Measurements from ENCODE around the gene NDC80.

Gene NDC80

DNA sequence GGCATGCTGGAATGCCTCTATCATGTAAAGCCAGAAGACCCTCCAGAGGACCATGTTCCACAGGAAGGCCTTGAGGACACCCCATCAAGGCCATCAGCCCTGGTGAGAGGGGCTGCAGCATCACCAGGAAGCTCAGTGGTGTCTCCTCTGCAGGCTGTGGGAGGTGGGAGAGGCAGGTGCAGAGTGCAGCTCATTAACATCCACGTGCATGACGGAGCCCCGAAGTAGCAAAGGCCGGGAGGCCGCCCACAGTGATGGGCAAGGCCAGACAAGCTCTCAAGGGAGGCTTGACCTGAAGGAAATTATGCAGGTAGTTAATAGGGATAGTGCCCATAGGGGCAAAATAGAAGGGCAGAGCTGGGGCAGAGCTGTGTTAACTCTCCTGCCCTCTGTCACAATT lies 53.9 kb downstream of the NDC80 start:
- H3K36me3 ChIP-seq (ENCODE audit: insufficient read depth, low read length): no peaks in the 10 kb centered on the region
- no peaks in the 10 kb centered on the region for H3K9me3 ChIP-seq (ENCODE audit: insufficient read depth, low read depth, low read length)
- no peaks in the 10 kb centered on the region for H3K27me3 ChIP-seq (ENCODE audit: insufficient read depth, low read length)
- no peaks in the 10 kb centered on the region for H3K4me1 ChIP-seq (ENCODE audit: insufficient read depth, low read length)
- H3K4me3 ChIP-seq (ENCODE audit: low read length): no peak overlapping the region
- no peak overlapping the region for H3K27ac ChIP-seq (ENCODE audit: low read depth, low read length)
- 74% methylated on average over 5 of the region's 5 CpGs for WGBS
- no peak overlapping the region for H3K9ac ChIP-seq (ENCODE audit: low read depth, low read length)

DNA sequence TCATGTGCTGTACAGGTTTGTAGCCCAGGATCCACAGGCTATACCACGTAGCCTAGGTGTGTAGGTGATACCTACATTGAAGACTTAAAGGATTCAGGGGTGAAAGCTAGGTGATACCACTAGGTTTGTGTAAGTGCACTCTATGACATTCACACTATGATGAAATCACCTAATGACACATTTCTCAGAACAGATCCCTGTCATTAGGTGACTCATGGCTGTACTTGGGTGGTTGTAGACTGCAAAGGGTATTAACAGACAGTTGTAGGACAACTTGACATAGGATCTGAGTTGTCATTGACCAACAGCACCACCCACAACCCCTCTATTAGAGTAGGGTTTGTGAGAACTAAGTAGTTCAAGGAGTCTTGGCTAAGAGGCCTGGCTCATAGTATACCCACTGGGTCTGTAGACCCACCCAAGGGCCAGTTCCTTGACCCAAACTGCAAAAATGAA lies 56.5 kb downstream of the NDC80 start:
- no peak overlapping the region for H3K4me3 ChIP-seq (ENCODE audit: low read length)
- whole genome bisulfite sequencing: 91% methylated on average over 1 of the region's 1 CpG
- no peaks in the 10 kb centered on the region for H3K36me3 ChIP-seq (ENCODE audit: insufficient read depth, low read length)
- no peak overlapping the region for H3K9ac ChIP-seq (ENCODE audit: low read depth, low read length)
- H3K27me3 ChIP-seq (ENCODE audit: insufficient read depth, low read length): no peaks in the 10 kb centered on the region
- no peaks in the 10 kb centered on the region for H3K9me3 ChIP-seq (ENCODE audit: insufficient read depth, low read depth, low read length)
- no peaks in the 10 kb centered on the region for H3K4me1 ChIP-seq (ENCODE audit: insufficient read depth, low read length)
- H3K27ac ChIP-seq (ENCODE audit: low read depth, low read length): no peak overlapping the region

DNA sequence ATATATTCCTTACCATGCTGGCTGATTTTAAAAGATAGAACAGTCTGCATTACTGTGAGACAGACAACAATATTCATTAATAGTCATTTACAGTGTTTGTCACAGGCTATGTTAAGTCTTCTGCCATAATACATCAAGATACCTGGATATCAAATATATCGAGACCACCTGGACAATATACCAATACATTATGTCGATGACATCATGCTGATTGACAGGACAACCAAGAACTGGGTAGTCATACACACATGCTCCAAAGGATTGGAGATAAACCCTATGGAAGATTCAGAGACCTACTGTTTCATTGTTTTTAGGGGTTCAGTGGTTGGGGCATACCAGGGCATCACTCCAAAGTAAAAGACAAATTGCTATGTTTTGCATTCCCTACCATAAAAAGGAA lies 57.6 kb downstream of the NDC80 start:
- Histone ChIP-seq H3K36me3 (ENCODE audit: insufficient read depth, low read length) (no peaks in the 10 kb centered on the region), H3K4me1 (ENCODE audit: insufficient read depth, low read length) (no peaks in the 10 kb centered on the region), H3K4me3 (ENCODE audit: low read length) (no peak overlapping the region), H3K27me3 (ENCODE audit: insufficient read depth, low read length) (no peaks in the 10 kb centered on the region), H3K9me3 (ENCODE audit: insufficient read depth, low read depth, low read length) (no peaks in the 10 kb centered on the region), H3K27ac (ENCODE audit: low read depth, low read length) (no peak overlapping the region), H3K9ac (ENCODE audit: low read depth, low read length) (no peak overlapping the region)
- WGBS: 98% methylated on average over 2 of the region's 2 CpGs

DNA sequence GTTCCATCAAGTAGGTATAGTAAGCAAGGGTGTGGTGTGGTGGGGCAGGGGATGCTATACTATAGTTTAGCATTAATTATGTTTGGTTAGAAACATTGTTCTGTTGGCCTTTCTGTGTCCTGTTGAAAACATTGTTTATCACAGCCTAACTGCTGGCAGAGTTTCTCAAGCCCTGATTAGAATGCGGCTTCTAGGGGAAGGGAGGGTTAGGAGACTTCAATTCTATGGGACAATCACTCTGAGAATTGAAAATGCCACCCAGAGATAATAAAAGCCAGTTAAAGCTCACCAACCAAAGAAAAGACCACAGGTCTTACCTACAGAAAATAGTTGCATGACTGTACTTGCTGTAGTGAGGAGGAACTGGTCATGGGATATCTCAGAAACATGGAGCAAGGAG lies 64.2 kb downstream of the NDC80 start:
- Histone ChIP-seq H3K27me3 (ENCODE audit: insufficient read depth, low read length) (no peaks in the 10 kb centered on the region), H3K9ac (ENCODE audit: low read depth, low read length) (no peak overlapping the region), H3K4me3 (ENCODE audit: low read length) (no peak overlapping the region), H3K9me3 (ENCODE audit: insufficient read depth, low read depth, low read length) (no peaks in the 10 kb centered on the region), H3K4me1 (ENCODE audit: insufficient read depth, low read length) (no peaks in the 10 kb centered on the region), H3K36me3 (ENCODE audit: insufficient read depth, low read length) (no peaks in the 10 kb centered on the region), H3K27ac (ENCODE audit: low read depth, low read length) (no peak overlapping the region)
- WGBS: 86% methylated on average over 1 of the region's 1 CpG

DNA sequence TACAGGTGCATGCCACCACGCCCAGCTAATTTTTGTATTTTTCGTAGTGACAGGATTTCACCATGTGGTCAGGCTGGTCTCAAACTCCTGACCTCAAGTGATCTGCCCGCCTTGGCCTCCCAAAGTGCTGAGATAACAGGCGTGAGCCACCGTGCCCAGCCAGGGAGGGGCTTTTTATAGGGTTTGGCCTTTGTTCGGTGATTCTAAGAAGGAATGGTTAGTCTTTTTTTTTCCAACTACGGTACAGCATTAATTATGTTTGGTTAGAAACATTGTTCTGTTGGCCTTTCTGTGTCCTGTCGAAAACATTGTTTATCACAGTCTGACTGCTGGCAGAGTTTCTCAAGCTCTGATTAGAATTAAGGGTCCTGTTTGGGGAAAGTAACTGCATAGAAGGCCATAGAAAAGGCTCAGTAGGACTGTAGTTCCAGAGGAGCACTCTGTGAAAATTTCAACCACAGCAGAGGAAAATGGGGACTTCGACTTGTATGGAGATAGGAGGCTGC lies 64.8 kb downstream of the NDC80 start:
- Histone ChIP-seq H3K4me3 (ENCODE audit: low read length) (no peak overlapping the region), H3K9me3 (ENCODE audit: insufficient read depth, low read depth, low read length) (no peaks in the 10 kb centered on the region), H3K27ac (ENCODE audit: low read depth, low read length) (no peak overlapping the region), H3K27me3 (ENCODE audit: insufficient read depth, low read length) (no peaks in the 10 kb centered on the region), H3K4me1 (ENCODE audit: insufficient read depth, low read length) (no peaks in the 10 kb centered on the region), H3K36me3 (ENCODE audit: insufficient read depth, low read length) (no peaks in the 10 kb centered on the region), H3K9ac (ENCODE audit: low read depth, low read length) (no peak overlapping the region)
- 95% methylated on average over 9 of the region's 9 CpGs for WGBS

DNA sequence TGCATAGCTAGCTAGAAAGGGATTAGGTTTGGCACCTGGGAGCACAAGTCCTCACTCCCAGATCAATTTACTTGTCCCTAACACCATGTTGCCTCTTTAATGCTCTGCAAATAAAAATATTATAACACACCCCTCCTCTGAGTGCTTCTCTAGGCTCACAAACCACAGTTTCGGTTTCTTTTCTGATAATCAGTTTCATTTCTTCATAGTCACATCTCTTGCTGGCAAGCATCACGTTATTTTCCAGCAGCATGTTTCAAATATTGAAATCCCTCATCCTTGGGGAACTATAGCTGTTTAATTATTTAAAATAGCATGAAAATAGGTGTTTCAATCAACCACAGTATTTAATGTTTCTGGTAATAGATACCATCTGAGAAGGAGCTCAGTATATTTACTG lies 70.3 kb downstream of the NDC80 start:
- Histone ChIP-seq H3K9me3 (ENCODE audit: insufficient read depth, low read depth, low read length) (no peaks in the 10 kb centered on the region), H3K36me3 (ENCODE audit: insufficient read depth, low read length) (no peaks in the 10 kb centered on the region), H3K27ac (ENCODE audit: low read depth, low read length) (no peak overlapping the region), H3K4me1 (ENCODE audit: insufficient read depth, low read length) (no peaks in the 10 kb centered on the region), H3K4me3 (ENCODE audit: low read length) (no peak overlapping the region), H3K9ac (ENCODE audit: low read depth, low read length) (no peak overlapping the region), H3K27me3 (ENCODE audit: insufficient read depth, low read length) (no peaks in the 10 kb centered on the region)
- 96% methylated on average over 2 of the region's 2 CpGs for WGBS

DNA sequence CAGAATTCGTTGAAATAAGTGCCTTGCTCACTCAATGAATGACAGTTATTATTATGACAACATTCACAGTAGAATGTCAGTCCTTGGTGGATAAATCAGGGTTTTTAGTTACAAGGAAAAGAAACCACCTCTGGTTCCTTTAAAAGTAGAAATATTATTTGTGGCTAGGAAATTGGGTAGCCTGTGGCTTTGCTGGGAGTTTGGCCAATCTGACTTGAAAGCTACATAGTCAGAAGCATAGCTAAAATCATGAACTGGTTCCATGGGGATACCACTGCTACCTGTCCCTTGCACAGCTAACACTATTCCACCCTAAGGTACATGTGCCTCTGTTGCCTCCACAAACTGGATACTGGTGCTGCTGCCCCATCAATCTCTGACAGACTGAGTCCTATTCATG lies 71.4 kb downstream of the NDC80 start:
- Histone ChIP-seq H3K27ac (ENCODE audit: low read depth, low read length) (no peak overlapping the region), H3K27me3 (ENCODE audit: insufficient read depth, low read length) (no peaks in the 10 kb centered on the region), H3K9ac (ENCODE audit: low read depth, low read length) (no peak overlapping the region), H3K36me3 (ENCODE audit: insufficient read depth, low read length) (no peaks in the 10 kb centered on the region), H3K9me3 (ENCODE audit: insufficient read depth, low read depth, low read length) (no peaks in the 10 kb centered on the region), H3K4me3 (ENCODE audit: low read length) (no peak overlapping the region), H3K4me1 (ENCODE audit: insufficient read depth, low read length) (no peaks in the 10 kb centered on the region)
- 88% methylated on average over 1 of the region's 1 CpG for WGBS

DNA sequence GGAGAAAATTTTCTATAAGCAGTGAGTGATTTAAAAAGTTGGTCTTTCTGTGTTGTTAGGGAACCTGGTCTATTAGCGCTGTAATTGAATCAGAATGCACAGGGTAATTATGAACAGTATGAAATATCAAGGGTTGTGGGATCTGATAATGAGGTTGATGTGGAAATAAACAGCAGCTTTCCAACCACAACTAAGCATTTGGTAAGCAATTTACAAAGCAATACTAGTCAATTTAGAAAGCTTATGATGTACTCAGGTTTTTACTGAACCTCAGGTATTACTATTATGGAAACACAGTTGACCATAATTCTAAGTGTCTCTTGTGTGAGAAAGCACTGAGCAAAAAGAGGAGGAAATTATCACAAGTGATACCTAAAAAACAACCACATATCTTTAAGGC lies 73.2 kb downstream of the NDC80 start:
- 97% methylated on average over 1 of the region's 1 CpG for WGBS
- Histone ChIP-seq H3K27me3 (ENCODE audit: insufficient read depth, low read length) (no peaks in the 10 kb centered on the region), H3K9ac (ENCODE audit: low read depth, low read length) (no peak overlapping the region)

DNA sequence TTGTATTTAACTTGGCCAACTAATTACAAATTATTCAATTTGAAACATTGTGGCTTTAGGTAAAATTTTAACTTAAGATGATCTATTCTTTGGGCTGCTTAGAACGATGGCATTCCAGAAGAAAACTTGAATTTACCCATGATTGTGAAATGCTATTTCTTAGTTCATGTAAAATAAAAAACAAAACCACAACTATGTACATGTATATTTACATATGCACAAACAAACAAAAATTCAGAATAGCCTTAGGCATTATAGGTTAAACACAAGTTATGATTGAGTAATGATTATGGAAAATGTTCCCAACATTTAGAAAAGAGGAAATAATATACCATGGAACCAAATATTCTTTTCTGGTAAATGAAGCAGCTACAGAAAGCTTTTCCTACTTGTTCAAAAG lies 80.6 kb downstream of the NDC80 start:
- Histone ChIP-seq H3K9me3 (ENCODE audit: insufficient read depth, low read depth, low read length) (no peaks in the 10 kb centered on the region), H3K27me3 (ENCODE audit: insufficient read depth, low read length) (peaks cover 39% of the 10 kb centered on the region), H3K36me3 (ENCODE audit: insufficient read depth, low read length) (no peaks in the 10 kb centered on the region), H3K4me3 (ENCODE audit: low read length) (no peak overlapping the region), H3K9ac (ENCODE audit: low read depth, low read length) (no peak overlapping the region), H3K4me1 (ENCODE audit: insufficient read depth, low read length) (peaks cover 21% of the 10 kb centered on the region), H3K27ac (ENCODE audit: low read depth, low read length) (no peak overlapping the region)
- WGBS: 100% methylated on average over 1 of the region's 1 CpG

More for the DNA sequence above, 73.2 kb downstream of the NDC80 start:
- Histone ChIP-seq H3K36me3 (ENCODE audit: insufficient read depth, low read length) (no peaks in the 10 kb centered on the region), H3K9me3 (ENCODE audit: insufficient read depth, low read depth, low read length) (no peaks in the 10 kb centered on the region), H3K4me3 (ENCODE audit: low read length) (no peak overlapping the region), H3K4me1 (ENCODE audit: insufficient read depth, low read length) (no peaks in the 10 kb centered on the region), H3K27ac (ENCODE audit: low read depth, low read length) (no peak overlapping the region)

DNA sequence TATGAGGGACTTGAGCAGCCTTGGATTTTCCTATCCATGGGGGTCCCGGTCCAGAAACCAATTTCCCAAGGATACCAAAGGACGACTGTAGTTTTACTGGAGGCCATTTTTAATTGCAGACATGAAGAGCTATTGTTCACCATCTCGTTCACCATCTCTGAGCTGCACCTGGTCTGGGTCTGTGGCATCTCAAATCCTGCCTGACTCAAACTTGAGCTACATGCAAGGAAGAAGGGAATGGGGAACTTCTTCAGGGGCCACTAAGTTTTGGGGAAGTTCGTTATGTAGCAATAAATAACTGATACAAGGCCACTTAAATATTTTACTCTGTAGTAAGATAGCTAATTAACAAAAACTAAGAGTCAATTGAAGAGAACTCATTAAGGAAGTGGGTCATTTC lies 82.1 kb downstream of the NDC80 start:
- Histone ChIP-seq H3K9me3 (ENCODE audit: insufficient read depth, low read depth, low read length) (no peaks in the 10 kb centered on the region), H3K27ac (ENCODE audit: low read depth, low read length) (no peak overlapping the region), H3K9ac (ENCODE audit: low read depth, low read length) (no peak overlapping the region), H3K4me1 (ENCODE audit: insufficient read depth, low read length) (peaks cover 25% of the 10 kb centered on the region), H3K27me3 (ENCODE audit: insufficient read depth, low read length) (peaks cover 39% of the 10 kb centered on the region), H3K4me3 (ENCODE audit: low read length) (0 out of 2 replicates have a peak overlapping the region, but pooled peaks have one; percentile 94), H3K36me3 (ENCODE audit: insufficient read depth, low read length) (no peaks in the 10 kb centered on the region)
- WGBS: 56% methylated on average over 3 of the region's 4 CpGs

DNA sequence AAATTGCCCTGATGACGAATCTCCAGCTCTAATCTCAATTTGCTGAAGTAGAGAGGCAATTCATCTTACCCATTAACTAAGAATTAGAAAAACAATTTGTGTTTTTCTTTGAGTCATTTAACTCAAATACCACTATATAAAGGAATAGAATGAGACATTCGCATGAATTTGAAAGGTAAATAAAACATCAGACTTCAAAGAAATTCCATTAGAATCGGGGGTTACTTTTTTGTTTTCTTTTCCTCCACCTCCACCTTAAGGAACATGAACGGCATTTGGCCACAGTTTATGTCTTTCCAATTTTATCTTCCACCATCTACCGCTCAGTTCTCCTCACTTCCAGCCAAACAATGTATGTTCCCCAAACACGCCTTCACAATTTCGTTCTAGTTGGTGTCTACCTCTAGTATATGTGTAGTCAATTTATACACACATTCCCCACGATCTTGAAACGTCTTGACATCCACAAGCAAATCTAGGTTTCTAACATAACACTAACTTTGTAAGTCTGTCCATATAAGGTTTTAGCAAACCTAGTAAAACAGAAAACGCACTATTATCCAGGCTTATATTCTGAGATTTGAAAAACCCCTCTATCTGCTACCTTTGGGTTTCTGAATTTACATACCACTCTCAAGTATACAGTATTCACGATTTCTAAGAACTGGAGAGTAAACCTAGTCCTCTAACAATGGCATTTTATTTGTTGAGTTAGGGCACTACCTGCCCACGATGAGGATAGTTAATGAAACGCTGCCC lies 83.0 kb downstream of the NDC80 start:
- H3K9me3 ChIP-seq (ENCODE audit: insufficient read depth, low read depth, low read length): no peaks in the 10 kb centered on the region
- H3K9ac ChIP-seq (ENCODE audit: low read depth, low read length): peak overlapping the region; percentile 87
- WGBS: 4% methylated on average over 12 of the region's 13 CpGs
- peaks cover 39% of the 10 kb centered on the region for H3K27me3 ChIP-seq (ENCODE audit: insufficient read depth, low read length)
- H3K27ac ChIP-seq (ENCODE audit: low read depth, low read length): no peak overlapping the region
- peak overlapping the region; percentile 94 for H3K4me3 ChIP-seq (ENCODE audit: low read length)
- no peaks in the 10 kb centered on the region for H3K36me3 ChIP-seq (ENCODE audit: insufficient read depth, low read length)
- H3K4me1 ChIP-seq (ENCODE audit: insufficient read depth, low read length): peaks cover 25% of the 10 kb centered on the region

DNA sequence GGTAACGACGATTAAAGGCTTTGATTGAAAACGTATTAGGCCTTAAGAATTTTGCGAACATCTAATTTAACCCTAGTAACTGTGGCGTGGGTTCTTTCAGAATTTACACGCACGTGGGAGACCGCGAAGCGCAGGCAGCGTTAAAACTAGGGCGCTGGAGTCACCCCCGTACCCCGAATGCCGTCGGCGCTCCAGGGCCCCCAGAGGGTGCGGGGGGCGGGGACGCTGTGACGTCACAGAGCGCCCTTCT lies 83.5 kb downstream of the NDC80 start:
- under 1% methylated on average over 22 of the region's 22 CpGs for WGBS
- H3K27me3 ChIP-seq (ENCODE audit: insufficient read depth, low read length): peaks cover 39% of the 10 kb centered on the region
- peak overlapping the region; percentile 87 for H3K9ac ChIP-seq (ENCODE audit: low read depth, low read length)
- H3K36me3 ChIP-seq (ENCODE audit: insufficient read depth, low read length): no peaks in the 10 kb centered on the region
- H3K9me3 ChIP-seq (ENCODE audit: insufficient read depth, low read depth, low read length): no peaks in the 10 kb centered on the region
- peaks cover 25% of the 10 kb centered on the region for H3K4me1 ChIP-seq (ENCODE audit: insufficient read depth, low read length)
- H3K4me3 ChIP-seq (ENCODE audit: low read length): peak overlapping the region; percentile 94
- peak overlapping the region; percentile 84 for H3K27ac ChIP-seq (ENCODE audit: low read depth, low read length)

All from HUES64 (cell line).